Endothelial cell of umbilical vein (primary cell): ENCODE results near the gene RBFOX1. TPM values are rescaled to one million over a fixed set of nuclear protein-coding genes. Genes with fewer than 3 reads are reported as not detected.

Experiments used
- BruUV-seq: library from RNA; stranded (reverse); fragments of 400-500 nt; replicated peaks from 2 replicates; lab custom pipeline; 2021; lab: Mats Ljungman, UMichigan
- CTCF ChIA-PET: fragments of 300-600, 350-600 bp; sonication (Branson Sonifier 250); formaldehyde crosslinking; loops from one replicate; lab custom pipeline; 2021; ENCODE audit warnings: antibody characterized with exemption, inconsistent platforms; lab: Charles Lee
- POLR2A ChIA-PET: fragments of 300-600, 350-600 bp; sonication (Branson Sonifier 250); formaldehyde crosslinking; loops from one replicate; lab custom pipeline; 2021; ENCODE audit warnings: antibody characterized with exemption, inconsistent platforms; lab: Charles Lee
- DNase-seq: peaks from one replicate; pipeline ENCODE4 v3.0.0-alpha.2; 2011; ENCODE audit warnings: low read depth, low spot score
- FAIRE-seq: peaks from 2 replicates; lab custom pipeline; 2011; peaks lifted over from hg19 to GRCh38; lab: Jason Lieb, UNC
- H2AFZ ChIP-seq: 2 replicates; pipeline ENCODE4 v1.6.0; 2012; ENCODE audit warnings: low read depth, low read length, control low read depth, inconsistent platforms
- H3K27ac ChIP-seq: 2 replicates; pipeline ENCODE4 v1.5.1; 2011; ENCODE audit warnings: low read depth, mild to moderate bottlenecking, control low read depth, low read length, moderate library complexity; ENCODE audit not compliant: insufficient read depth
- H3K27me3 ChIP-seq, 2 experiments: 2 replicates each; pipeline versions ENCODE4 v1.6.0 to v1.6.1; 2011; ENCODE audit warnings: low read length in 2 of 2, mixed read lengths in 1 of 2; ENCODE audit not compliant: control insufficient read depth in 2 of 2, insufficient read depth in 2 of 2
- H3K36me3 ChIP-seq, 2 experiments: 2 replicates in 1 of 2; 3 replicates in 1 of 2; pipeline ENCODE4 v1.5.1; 2011; ENCODE audit warnings: low read length in 2 of 2, mild to moderate bottlenecking in 1 of 2, moderate library complexity in 1 of 2; ENCODE audit not compliant: control insufficient read depth in 2 of 2, insufficient read depth in 2 of 2; ENCODE audit errors: extremely low read depth in 1 of 2
- H3K4me1 ChIP-seq: 3 replicates; pipeline ENCODE4 v1.5.1; 2011; ENCODE audit warnings: mild to moderate bottlenecking, low read length; ENCODE audit not compliant: control insufficient read depth, insufficient read depth; ENCODE audit errors: extremely low read depth
- H3K4me2 ChIP-seq: 2 replicates; pipeline ENCODE4 v1.6.1; 2011; ENCODE audit warnings: low read length, control low read depth, mixed read lengths; ENCODE audit not compliant: insufficient read depth
- H3K4me3 ChIP-seq, 3 experiments: fragments of 200-600 bp in 1 of 3; sonication (generic), shearing (Covaris generic) in 1 of 3; replicated peaks in 1 of 3; 2 replicates each; pipeline ENCODE4 v1.5.1; 2011 to 2016; ENCODE audit warnings: control low read depth in 3 of 3, low read length in 3 of 3, mild to moderate bottlenecking in 2 of 3, inconsistent platforms in 1 of 3, low read depth in 1 of 3, moderate library complexity in 1 of 3; ENCODE audit not compliant: insufficient read depth in 1 of 3
- H3K79me2 ChIP-seq: 2 replicates; pipeline ENCODE4 v1.6.0; 2012; ENCODE audit warnings: low read length, inconsistent platforms; ENCODE audit not compliant: control insufficient read depth, insufficient read depth
- H3K9ac ChIP-seq: replicated peaks from 2 replicates; pipeline ENCODE3; 2011; ENCODE audit warnings: low read length, control low read depth; ENCODE audit not compliant: insufficient read depth; ENCODE audit errors: extremely low read depth
- H3K9me1 ChIP-seq: replicated peaks from 3 replicates; pipeline ENCODE4 v1.6.0; 2011; ENCODE audit warnings: mild to moderate bottlenecking, low read length; ENCODE audit not compliant: control insufficient read depth, insufficient read depth; ENCODE audit errors: extremely low read depth
- H3K9me3 ChIP-seq: replicated peaks from 2 replicates; pipeline ENCODE4 v1.5.1; 2012; ENCODE audit warnings: low read length, inconsistent platforms; ENCODE audit not compliant: control insufficient read depth, insufficient read depth
- H4K20me1 ChIP-seq: replicated peaks from 2 replicates; pipeline ENCODE3; 2011; ENCODE audit warnings: mild to moderate bottlenecking, low read length; ENCODE audit not compliant: control insufficient read depth, insufficient read depth; ENCODE audit errors: extremely low read depth
- EZH2 ChIP-seq: IDR thresholded peaks from 2 replicates; pipeline ENCODE4 v1.6.1; 2012; ENCODE audit warnings: borderline replicate concordance, low read depth, mild to moderate bottlenecking, moderate library complexity, low read length, inconsistent platforms; ENCODE audit not compliant: severe bottlenecking
- FOS ChIP-seq: IDR thresholded peaks from 2 replicates; pipeline ENCODE4 v1.6.1; 2011; ENCODE audit warnings: mild to moderate bottlenecking, low read length, moderate library complexity, borderline replicate concordance; ENCODE audit not compliant: insufficient read depth
- GATA2 ChIP-seq: IDR thresholded peaks from 2 replicates; pipeline ENCODE4 v1.7.0; 2011; ENCODE audit warnings: low read depth, mild to moderate bottlenecking, moderate library complexity, mixed read lengths, low read length; ENCODE audit not compliant: insufficient read length, insufficient read depth
- JUN ChIP-seq: IDR thresholded peaks from 2 replicates; pipeline ENCODE4 v1.6.1; 2011; ENCODE audit warnings: borderline replicate concordance, low read depth; ENCODE audit not compliant: insufficient read length, insufficient read depth
- MAX ChIP-seq: IDR thresholded peaks from 2 replicates; pipeline ENCODE4 v1.6.1; 2011; ENCODE audit not compliant: insufficient read depth, insufficient read length
- MYC ChIP-seq: IDR thresholded peaks from one replicate; pipeline ENCODE4 v1.6.1; 2011; ENCODE audit warnings: mild to moderate bottlenecking, low read depth, low read length
- POLR2A ChIP-seq: IDR thresholded peaks from 2 replicates; pipeline ENCODE4 v1.6.1; 2012; ENCODE audit warnings: low read depth, mild to moderate bottlenecking, control low read depth, low read length
- POLR2AphosphoS5 ChIP-seq: IDR thresholded peaks from 2 replicates; pipeline ENCODE4 v1.6.1; 2012; ENCODE audit warnings: low read depth, mild to moderate bottlenecking, control low read depth, low read length, moderate library complexity; ENCODE audit not compliant: insufficient read depth
- dilution Hi-C: fragments of 300-500 bp; cut with MboI; formaldehyde crosslinking; loops from one replicate; pipeline ENCODE4 v1.15.0; 2019; ENCODE audit warnings: low sequenced_read_pairs; ENCODE audit not compliant: extremely low pct_ligation_motif_present
- intact Hi-C: fragments of 100-400 bp; cut with micrococcal nuclease; formaldehyde crosslinking; loops from one replicate; pipeline ENCODE4 v1.10.0; 2022
- polyA plus RNA-seq, 4 experiments: library from polyadenylated mRNA; depleted of rRNA in 3 of 4; stranded (reverse) in 3 of 4; unstranded in 1 of 4; fragments of >200 nt; gene quantifications; 2 replicates each; pipeline versions ENCODE4 v1.2.1 to v1.2.3, GENCODE V29; 2011 to 2012; ENCODE audit warnings: missing spikeins in 1 of 4
- total RNA-seq: library from RNA; stranded (reverse); gene quantifications from 2 replicates; pipeline ENCODE4 v1.2.3, GENCODE V29; 2021
- TF ChIP-seq, protein P1 (sequence below), 2 donors: IDR thresholded peaks; 1 replicate in 1 of 2; 2 replicates in 1 of 2; pipeline ENCODE4 v1.5.1; 2011; ENCODE audit warnings: low read length in 2 of 2, mild to moderate bottlenecking in 2 of 2, moderate library complexity in 2 of 2, control low read depth in 1 of 2, inconsistent platforms in 1 of 2, low read depth in 1 of 2; ENCODE audit not compliant: insufficient read depth in 1 of 2; ENCODE audit errors: extremely low read depth in 1 of 2

RBFOX1 gene
- total and polyA plus RNA-seq, 2 donors (not counting 3 experiments of a cell fraction or from before 2014, with no cell fraction given): not detected

GRCh38 chr16:7746941-7747340 lies 414.3 kb downstream of the RBFOX1 start:
- intact Hi-C loops (no loop called here), dilution Hi-C loops (no loop called here)
- ChIA-PET POLR2A (no interaction called here), CTCF (no interaction called here)
- Histone ChIP-seq H2AFZ (no peak overlapping the region), H3K4me1 (no peaks in the 10 kb centered on the region), H3K27me3 (no peaks in the 10 kb centered on the region), H3K27ac (no peak overlapping the region), H3K9me1 (no peaks in the 10 kb centered on the region), H4K20me1 (no peaks in the 10 kb centered on the region), H3K4me3 (no peak overlapping the region), H3K9me3 (peaks cover 4% of the 10 kb centered on the region), H3K4me2 (no peak overlapping the region), H3K9ac (no peak overlapping the region), H3K79me2 (no peaks in the 10 kb centered on the region), H3K36me3 (no peaks in the 10 kb centered on the region)
- no peak for FAIRE-seq
- TF ChIP-seq POLR2AphosphoS5 (no peak), JUN (no peak), MAX (no peak), GATA2 (no peak), FOS (no peak), POLR2A (no peak), EZH2 (no peak), MYC (no peak)
- TF ChIP-seq, protein P1, sequence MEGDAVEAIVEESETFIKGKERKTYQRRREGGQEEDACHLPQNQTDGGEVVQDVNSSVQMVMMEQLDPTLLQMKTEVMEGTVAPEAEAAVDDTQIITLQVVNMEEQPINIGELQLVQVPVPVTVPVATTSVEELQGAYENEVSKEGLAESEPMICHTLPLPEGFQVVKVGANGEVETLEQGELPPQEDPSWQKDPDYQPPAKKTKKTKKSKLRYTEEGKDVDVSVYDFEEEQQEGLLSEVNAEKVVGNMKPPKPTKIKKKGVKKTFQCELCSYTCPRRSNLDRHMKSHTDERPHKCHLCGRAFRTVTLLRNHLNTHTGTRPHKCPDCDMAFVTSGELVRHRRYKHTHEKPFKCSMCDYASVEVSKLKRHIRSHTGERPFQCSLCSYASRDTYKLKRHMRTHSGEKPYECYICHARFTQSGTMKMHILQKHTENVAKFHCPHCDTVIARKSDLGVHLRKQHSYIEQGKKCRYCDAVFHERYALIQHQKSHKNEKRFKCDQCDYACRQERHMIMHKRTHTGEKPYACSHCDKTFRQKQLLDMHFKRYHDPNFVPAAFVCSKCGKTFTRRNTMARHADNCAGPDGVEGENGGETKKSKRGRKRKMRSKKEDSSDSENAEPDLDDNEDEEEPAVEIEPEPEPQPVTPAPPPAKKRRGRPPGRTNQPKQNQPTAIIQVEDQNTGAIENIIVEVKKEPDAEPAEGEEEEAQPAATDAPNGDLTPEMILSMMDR (IDR thresholded peaks at IDR 0.05; ENCODE audit: extremely low read depth in 1 of 2, insufficient read depth in 1 of 2, low read depth in 1 of 2, low read length in 2 of 2): no peak
- no TSS peak for BruUV-seq
- DNase-seq: no peak
